Neutrophil (primary cell): ENCODE results near the gene EPHX1.

Source experiments
- H3K27ac ChIP-seq: fragments of 200-600 bp; sonication (generic); 2 replicates; pipeline ENCODE4 v1.5.1; 2016; ENCODE audit warnings: mild to moderate bottlenecking, moderate library complexity
- H3K27me3 ChIP-seq: fragments of 200-600 bp; sonication (generic); 2 replicates; pipeline ENCODE4 v1.6.0; 2016; ENCODE audit warnings: mild to moderate bottlenecking
- H3K36me3 ChIP-seq: fragments of 200-600 bp; sonication (generic); 2 replicates; pipeline ENCODE4 v1.5.1; 2017
- H3K4me1 ChIP-seq, 2 experiments: fragments of 200-600 bp in 1 of 2; sonication (generic) in 1 of 2; 1 replicate in 1 of 2; 2 replicates in 1 of 2; pipeline versions ENCODE4 v1.5.1 to v1.6.1; 2013 to 2016; ENCODE audit warnings: low read depth in 1 of 2, low read length in 1 of 2, mild to moderate bottlenecking in 1 of 2, moderate library complexity in 1 of 2; ENCODE audit not compliant: control insufficient read depth in 1 of 2, insufficient read depth in 1 of 2
- H3K4me3 ChIP-seq, 2 experiments: fragments of 200-600 bp in 1 of 2; sonication (generic) in 1 of 2; 1 replicate in 1 of 2; 2 replicates in 1 of 2; pipeline ENCODE4 v1.5.1; 2013 to 2016; ENCODE audit warnings: low read depth in 1 of 2, low read length in 1 of 2, mild to moderate bottlenecking in 1 of 2, moderate library complexity in 1 of 2
- H3K9me3 ChIP-seq: fragments of 200-600 bp; sonication (generic); 2 replicates; pipeline ENCODE4 v1.5.1; 2016
- CTCF ChIP-seq: fragments of 200-600 bp; sonication (generic); IDR thresholded peaks from 2 replicates; pipeline ENCODE4 v1.5.1; 2016; ENCODE audit warnings: antibody characterized with exemption

EPHX1 gene

GRCh38 chr1:225815526-225816178, 5.7 kb downstream of the EPHX1 start:
- no peaks in the 10 kb centered on the region for H3K9me3 ChIP-seq
- H3K4me3 ChIP-seq = no peak overlapping the region
- H3K27ac ChIP-seq = no peak overlapping the region
- TF ChIP-seq CTCF = no peak
- H3K4me1 ChIP-seq = peaks cover 23 to 28% of the 10 kb centered on the region in 2 experiments
- H3K36me3 ChIP-seq = no peaks in the 10 kb centered on the region
- H3K27me3 ChIP-seq = no peaks in the 10 kb centered on the region

GRCh38 chr1:225816643-225817538, 7.0 kb downstream of the EPHX1 start:
- H3K9me3 ChIP-seq = no peaks in the 10 kb centered on the region
- no peak for TF ChIP-seq CTCF
- no peak overlapping the region for H3K4me3 ChIP-seq
- H3K36me3 ChIP-seq = no peaks in the 10 kb centered on the region
- H3K27me3 ChIP-seq = no peaks in the 10 kb centered on the region
- no peak overlapping the region for H3K27ac ChIP-seq
- H3K4me1 ChIP-seq = peaks cover 16 to 18% of the 10 kb centered on the region in 2 experiments

- Histone ChIP-seq H3K4me3 (no peak overlapping the region), H3K9me3 (no peaks in the 10 kb centered on the region), H3K27ac (no peak overlapping the region), H3K36me3 (no peaks in the 10 kb centered on the region), H3K4me1 (peaks cover 16 to 18% of the 10 kb centered on the region in 2 experiments), H3K27me3 (no peaks in the 10 kb centered on the region)
- no peak for TF ChIP-seq CTCF
These were observed 7.7 kb downstream of the EPHX1 start for GRCh38 chr1:225817611-225818061.

GRCh38 chr1:225818229-225818628, 8.3 kb downstream of the EPHX1 start:
- Histone ChIP-seq H3K27ac (no peak overlapping the region), H3K9me3 (no peaks in the 10 kb centered on the region), H3K4me3 (no peak overlapping the region), H3K4me1 (peaks cover 15% of the 10 kb centered on the region in 2 experiments), H3K27me3 (no peaks in the 10 kb centered on the region), H3K36me3 (no peaks in the 10 kb centered on the region)
- TF ChIP-seq CTCF = no peak

- TF ChIP-seq CTCF = no peak
- Histone ChIP-seq H3K4me3 (no peak overlapping the region), H3K9me3 (no peaks in the 10 kb centered on the region), H3K4me1 (peaks cover 1 to 2% of the 10 kb centered on the region in 2 experiments), H3K27me3 (no peaks in the 10 kb centered on the region), H3K27ac (no peak overlapping the region), H3K36me3 (no peaks in the 10 kb centered on the region)
These were observed 9.6 kb downstream of the EPHX1 start for GRCh38 chr1:225819346-225820192.
